Chondrocyte (in vitro differentiated cells): ENCODE measurements around the gene MYCN. TPM values are rescaled to one million over a fixed set of nuclear protein-coding genes. Genes with fewer than 3 reads are reported as not detected.

Experiments used
- DNase-seq: peaks from one replicate; pipeline ENCODE4 v3.0.0; 2021; ENCODE audit warnings: mixed read lengths, low spot score
- H3K27ac Mint-ChIP-seq: one replicate; pipeline ENCODE4 v1.8.0; 2021; ENCODE audit warnings: mild to moderate bottlenecking, moderate library complexity, mixed read lengths; ENCODE audit not compliant: unreplicated experiment
- H3K27me3 Mint-ChIP-seq: 2 replicates; pipeline ENCODE4 v1.8.0; 2021; ENCODE audit warnings: low read depth, mixed read lengths
- H3K36me3 Mint-ChIP-seq: 2 replicates; pipeline ENCODE4 v1.8.0; 2021; ENCODE audit warnings: low read depth, mixed read lengths
- H3K4me1 Mint-ChIP-seq: 2 replicates; pipeline ENCODE4 v1.8.0; 2021; ENCODE audit warnings: low read depth, mild to moderate bottlenecking, mixed read lengths
- H3K4me3 Mint-ChIP-seq: one replicate; pipeline ENCODE4 v1.8.0; 2021; ENCODE audit warnings: mild to moderate bottlenecking, moderate library complexity, mixed read lengths; ENCODE audit not compliant: unreplicated experiment
- H3K9me3 Mint-ChIP-seq: 2 replicates; pipeline ENCODE4 v1.8.0; 2021; ENCODE audit warnings: low read depth, mixed read lengths
- CTCF ChIP-seq: fragments of 200-600 bp; sonication (generic); IDR thresholded peaks from 2 replicates; pipeline ENCODE4 v1.5.0; 2021; ENCODE audit warnings: antibody characterized with exemption, mild to moderate bottlenecking, moderate library complexity
- total RNA-seq: library from RNA; stranded (reverse); gene quantifications from 3 replicates; pipeline ENCODE4 v1.2.1, GENCODE V29; 2021

The MYCN gene
- total RNA-seq, 1 donor from 2014 or later, result 0.17 TPM

DNA sequence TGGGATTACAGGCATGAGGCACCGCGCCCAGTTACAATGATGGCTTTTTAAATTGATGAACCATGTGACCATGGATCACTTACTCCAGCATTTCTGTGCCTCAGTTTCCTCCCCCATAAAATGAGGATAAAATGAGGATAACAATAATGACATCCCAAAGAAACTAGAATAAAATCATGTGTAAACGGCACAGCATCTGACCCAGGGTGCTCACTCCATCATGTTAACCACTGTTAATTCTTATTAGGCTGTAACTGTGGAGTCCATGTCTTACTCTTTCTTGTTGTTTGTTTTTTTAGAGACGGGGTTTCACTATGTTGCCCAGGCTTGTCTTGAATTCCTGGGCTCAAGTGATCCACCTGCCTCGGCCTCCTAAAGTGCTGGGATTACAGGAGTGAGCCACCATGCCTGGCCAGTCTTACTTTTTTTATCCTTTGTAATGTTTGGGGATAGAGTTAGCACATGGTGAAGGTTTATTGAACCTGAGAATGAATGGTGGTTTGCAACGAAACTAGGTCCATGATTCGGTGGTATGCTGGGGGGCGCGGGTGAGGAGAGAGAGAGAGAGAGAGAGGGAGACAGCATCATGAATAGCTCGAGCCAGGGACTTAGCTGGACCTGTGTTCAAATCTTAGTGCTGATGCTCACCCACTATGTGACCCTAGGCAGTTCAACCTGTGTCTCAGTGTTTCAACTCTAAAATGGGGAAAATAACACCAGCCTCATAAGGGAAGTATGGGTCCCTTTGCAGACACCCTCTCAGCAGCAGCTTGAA lies 52.3 kb downstream of the MYCN start:
- Mint-ChIP-seq H3K9me3 (no peaks in the 10 kb centered on the region), H3K27ac (no peak overlapping the region), H3K27me3 (peaks cover 4% of the 10 kb centered on the region), H3K4me3 (no peak overlapping the region), H3K4me1 (no peaks in the 10 kb centered on the region), H3K36me3 (no peaks in the 10 kb centered on the region)
- no peak for TF ChIP-seq CTCF
- DNase-seq, result no peak

DNA sequence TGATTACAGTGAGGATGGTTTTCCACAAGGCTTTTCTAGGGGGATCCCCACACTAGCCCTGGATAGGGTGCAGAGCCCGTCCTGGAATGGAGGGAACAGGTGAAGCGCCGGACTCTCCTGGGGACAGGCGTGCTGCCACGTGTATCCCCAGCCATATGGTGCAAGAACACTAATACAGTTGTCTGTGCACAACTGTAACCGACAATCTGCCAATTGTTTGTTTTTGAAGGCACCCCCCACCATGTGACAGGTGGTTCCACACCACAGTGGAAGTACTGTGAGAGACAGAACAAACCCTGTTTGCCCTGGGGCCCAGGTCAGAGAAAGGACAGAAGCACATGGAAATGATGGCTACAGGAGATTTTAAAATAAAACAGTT lies 52.9 kb downstream of the MYCN start:
- no peak overlapping the region for H3K4me3 Mint-ChIP-seq
- H3K36me3 Mint-ChIP-seq, result no peaks in the 10 kb centered on the region
- no peaks in the 10 kb centered on the region for H3K4me1 Mint-ChIP-seq
- DNase-seq, result no peak
- no peak overlapping the region for H3K27ac Mint-ChIP-seq
- H3K9me3 Mint-ChIP-seq, result no peaks in the 10 kb centered on the region
- H3K27me3 Mint-ChIP-seq, result peaks cover 4% of the 10 kb centered on the region
- TF ChIP-seq CTCF, result no peak

DNA sequence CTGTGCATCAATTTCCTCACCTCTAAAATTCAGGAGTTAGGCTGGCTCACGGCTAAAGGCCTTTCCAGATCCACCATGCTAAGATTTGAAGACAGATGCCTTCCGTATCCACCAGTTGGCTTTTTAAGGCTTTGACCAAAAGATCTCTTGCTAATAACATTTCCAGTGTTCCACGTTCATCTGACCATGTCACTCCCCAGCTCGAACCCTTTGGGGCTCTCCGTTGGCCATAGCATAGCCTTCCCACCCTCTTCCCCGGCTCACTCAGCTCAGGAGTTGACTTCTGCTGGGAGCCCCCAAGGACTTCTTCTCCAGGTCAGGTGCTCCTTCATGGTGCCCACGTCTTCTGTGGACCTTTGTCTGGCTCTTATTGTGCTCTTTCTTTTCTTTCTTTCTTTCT lies 53.3 kb downstream of the MYCN start:
- TF ChIP-seq CTCF, result no peak
- H3K36me3 Mint-ChIP-seq, result no peaks in the 10 kb centered on the region

DNA sequence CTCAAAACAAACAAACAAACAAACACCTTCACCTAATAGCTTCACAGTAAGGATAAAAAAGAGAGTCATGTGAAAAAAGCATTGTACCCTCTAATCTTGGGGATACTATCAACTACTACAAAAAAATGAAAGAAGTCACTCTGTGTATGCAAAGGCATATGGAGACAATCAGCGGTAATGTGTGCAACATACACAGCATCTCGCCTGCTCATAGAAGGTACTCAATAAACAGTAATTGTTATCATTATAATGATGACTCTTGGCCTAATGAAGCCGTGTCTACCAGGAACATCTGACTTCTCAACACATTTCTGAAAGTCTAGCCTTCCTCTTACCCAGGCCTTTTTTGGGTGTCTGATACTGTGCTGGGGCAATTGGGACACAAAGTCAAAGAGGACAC lies 55.3 kb downstream of the MYCN start:
- H3K4me3 Mint-ChIP-seq, result no peak overlapping the region
- no peak for TF ChIP-seq CTCF
- H3K27me3 Mint-ChIP-seq, result peaks cover 9% of the 10 kb centered on the region
- H3K27ac Mint-ChIP-seq, result no peak overlapping the region
- no peaks in the 10 kb centered on the region for H3K36me3 Mint-ChIP-seq
- no peaks in the 10 kb centered on the region for H3K4me1 Mint-ChIP-seq
- no peak for DNase-seq
- H3K9me3 Mint-ChIP-seq, result no peaks in the 10 kb centered on the region

More for the DNA sequence above, 53.3 kb downstream of the MYCN start:
- Mint-ChIP-seq H3K27ac (no peak overlapping the region), H3K4me3 (no peak overlapping the region), H3K9me3 (no peaks in the 10 kb centered on the region), H3K27me3 (peaks cover 4% of the 10 kb centered on the region), H3K4me1 (no peaks in the 10 kb centered on the region)
- DNase-seq, result no peak
